PFSK-1 (cell line): Measurements from ENCODE around the gene SLC25A6.

Source experiments
- FOXP2 ChIP-seq: optimal IDR thresholded peaks from 2 replicates; pipeline ENCODE3; 2011; ENCODE audit warnings: borderline replicate concordance, control low read depth, inconsistent platforms; ENCODE audit not compliant: insufficient read depth; ENCODE audit errors: extremely low read length, extremely low read depth
- POLR2AphosphoS5 ChIP-seq: IDR thresholded peaks from 2 replicates; pipeline ENCODE4 v1.6.1; 2012; ENCODE audit warnings: low read depth, mild to moderate bottlenecking, control low read depth, low read length, moderate library complexity
- SIN3A ChIP-seq: IDR thresholded peaks from 2 replicates; pipeline ENCODE4 v1.6.1; 2012; ENCODE audit warnings: mild to moderate bottlenecking, low read length, moderate library complexity, borderline replicate concordance; ENCODE audit not compliant: insufficient read depth
- TAF1 ChIP-seq: IDR thresholded peaks from 2 replicates; pipeline ENCODE4 v1.6.1; 2012; ENCODE audit warnings: low read length, control low read depth, borderline replicate concordance; ENCODE audit not compliant: insufficient read depth
- TF ChIP-seq, protein P1 (sequence below), 2 experiments: IDR thresholded peaks; 2 replicates each; pipeline versions ENCODE4 v1.6.1 to v1.8.0; 2011 to 2012; ENCODE audit warnings: low read depth in 2 of 2, low read length in 2 of 2, control low read depth in 1 of 2, inconsistent platforms in 1 of 2, mild to moderate bottlenecking in 1 of 2, moderate library complexity in 1 of 2; ENCODE audit not compliant: insufficient read depth in 1 of 2

SLC25A6 gene

DNA sequence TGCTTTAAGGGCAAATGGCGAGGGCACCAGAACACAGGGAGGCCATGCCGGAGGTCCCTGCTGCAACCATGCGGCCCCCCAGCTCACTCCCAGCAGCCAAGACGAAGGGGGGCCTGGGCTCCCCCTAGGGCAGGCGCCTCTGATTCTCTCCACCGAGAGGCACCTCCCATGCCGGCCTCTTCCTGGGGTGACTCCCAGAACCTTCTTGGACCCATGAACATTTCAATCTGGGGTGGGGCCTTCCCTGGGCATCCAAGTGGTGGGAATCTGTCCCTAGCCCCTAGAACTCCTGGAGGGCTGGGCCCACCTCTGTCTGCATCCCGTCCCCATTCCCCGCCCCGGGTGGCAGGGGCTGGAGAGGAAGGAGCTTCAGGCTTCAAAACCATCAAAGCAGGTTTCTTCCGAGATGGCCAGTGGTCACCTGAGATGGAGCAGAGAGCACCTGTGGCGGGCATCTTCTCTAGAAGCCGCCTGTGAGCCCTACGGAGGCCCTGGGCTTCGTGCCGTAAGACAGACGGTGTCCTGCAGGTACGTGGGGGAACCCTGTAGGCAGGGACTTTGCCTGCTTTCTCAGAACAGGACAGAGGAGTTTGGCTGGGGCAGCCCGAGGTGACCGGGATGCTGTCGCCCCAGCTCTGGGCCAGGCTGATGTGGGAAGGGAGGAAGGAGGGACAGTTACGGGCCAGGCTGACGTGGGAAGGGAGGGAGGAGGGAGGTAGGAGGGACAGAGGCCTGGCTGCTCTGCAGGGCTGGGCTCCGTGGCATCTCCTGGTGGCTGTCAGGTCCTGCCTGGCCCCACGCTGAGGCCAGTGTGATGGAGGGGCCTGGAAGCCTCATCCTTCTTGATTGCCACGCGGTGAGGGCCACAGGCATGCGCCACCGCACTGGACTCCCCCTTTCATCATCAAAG lies 6.8 kb upstream of the SLC25A6 start:
- TF ChIP-seq SIN3A (no peak), POLR2AphosphoS5 (no peak), FOXP2 (no peak), TAF1 (no peak)
- TF ChIP-seq, protein P1, sequence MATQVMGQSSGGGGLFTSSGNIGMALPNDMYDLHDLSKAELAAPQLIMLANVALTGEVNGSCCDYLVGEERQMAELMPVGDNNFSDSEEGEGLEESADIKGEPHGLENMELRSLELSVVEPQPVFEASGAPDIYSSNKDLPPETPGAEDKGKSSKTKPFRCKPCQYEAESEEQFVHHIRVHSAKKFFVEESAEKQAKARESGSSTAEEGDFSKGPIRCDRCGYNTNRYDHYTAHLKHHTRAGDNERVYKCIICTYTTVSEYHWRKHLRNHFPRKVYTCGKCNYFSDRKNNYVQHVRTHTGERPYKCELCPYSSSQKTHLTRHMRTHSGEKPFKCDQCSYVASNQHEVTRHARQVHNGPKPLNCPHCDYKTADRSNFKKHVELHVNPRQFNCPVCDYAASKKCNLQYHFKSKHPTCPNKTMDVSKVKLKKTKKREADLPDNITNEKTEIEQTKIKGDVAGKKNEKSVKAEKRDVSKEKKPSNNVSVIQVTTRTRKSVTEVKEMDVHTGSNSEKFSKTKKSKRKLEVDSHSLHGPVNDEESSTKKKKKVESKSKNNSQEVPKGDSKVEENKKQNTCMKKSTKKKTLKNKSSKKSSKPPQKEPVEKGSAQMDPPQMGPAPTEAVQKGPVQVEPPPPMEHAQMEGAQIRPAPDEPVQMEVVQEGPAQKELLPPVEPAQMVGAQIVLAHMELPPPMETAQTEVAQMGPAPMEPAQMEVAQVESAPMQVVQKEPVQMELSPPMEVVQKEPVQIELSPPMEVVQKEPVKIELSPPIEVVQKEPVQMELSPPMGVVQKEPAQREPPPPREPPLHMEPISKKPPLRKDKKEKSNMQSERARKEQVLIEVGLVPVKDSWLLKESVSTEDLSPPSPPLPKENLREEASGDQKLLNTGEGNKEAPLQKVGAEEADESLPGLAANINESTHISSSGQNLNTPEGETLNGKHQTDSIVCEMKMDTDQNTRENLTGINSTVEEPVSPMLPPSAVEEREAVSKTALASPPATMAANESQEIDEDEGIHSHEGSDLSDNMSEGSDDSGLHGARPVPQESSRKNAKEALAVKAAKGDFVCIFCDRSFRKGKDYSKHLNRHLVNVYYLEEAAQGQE (IDR thresholded peaks at IDR 0.05; ENCODE audit: insufficient read depth in 1 of 2, low read depth in 2 of 2, low read length in 2 of 2) = no peak

DNA sequence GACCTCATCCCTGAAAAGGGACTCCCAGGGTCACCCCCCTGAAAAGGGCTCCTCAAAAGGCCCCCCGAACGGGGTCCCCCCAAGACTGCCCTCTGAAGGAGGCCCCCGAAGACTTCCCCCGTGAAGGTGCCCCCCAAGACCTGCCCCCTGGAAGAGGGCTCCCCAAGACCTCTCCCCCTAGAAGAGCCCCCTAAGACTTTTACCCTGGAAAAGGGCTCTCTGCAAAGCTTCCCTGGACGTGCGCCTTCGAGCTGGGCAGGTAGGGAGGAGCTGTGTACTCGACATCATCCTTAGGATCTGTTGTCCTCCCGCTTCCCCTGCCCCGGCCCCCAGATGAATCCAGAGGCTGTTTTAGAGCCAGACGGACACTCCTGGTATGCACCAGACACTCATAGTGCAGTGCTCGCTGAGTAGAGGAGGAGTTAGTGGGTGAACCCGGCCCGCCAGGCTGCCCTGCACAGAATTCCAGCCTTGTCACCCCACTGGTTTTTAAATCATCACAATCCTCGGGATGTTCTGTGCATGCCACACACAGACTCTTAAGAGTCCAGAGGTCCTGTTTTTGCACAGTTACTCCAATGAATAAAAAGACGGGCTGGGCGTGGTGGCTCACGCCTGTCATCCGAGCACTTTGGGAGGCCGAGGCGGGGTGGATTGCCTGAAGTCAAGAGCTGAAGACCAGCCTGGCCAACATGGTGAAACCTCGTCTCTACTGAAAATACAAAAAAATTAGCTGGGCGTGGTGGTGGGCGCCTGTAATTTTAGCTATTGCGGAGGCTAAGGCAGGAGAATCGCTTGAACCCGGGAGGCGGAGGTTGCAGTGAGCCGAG lies 5.7 kb upstream of the SLC25A6 start:
- TF ChIP-seq POLR2AphosphoS5 (no peak), SIN3A (no peak), FOXP2 (no peak), TAF1 (no peak)
- TF ChIP-seq, protein P1 (IDR thresholded peaks at IDR 0.05; ENCODE audit: insufficient read depth in 1 of 2, low read depth in 2 of 2, low read length in 2 of 2) = no peak

DNA sequence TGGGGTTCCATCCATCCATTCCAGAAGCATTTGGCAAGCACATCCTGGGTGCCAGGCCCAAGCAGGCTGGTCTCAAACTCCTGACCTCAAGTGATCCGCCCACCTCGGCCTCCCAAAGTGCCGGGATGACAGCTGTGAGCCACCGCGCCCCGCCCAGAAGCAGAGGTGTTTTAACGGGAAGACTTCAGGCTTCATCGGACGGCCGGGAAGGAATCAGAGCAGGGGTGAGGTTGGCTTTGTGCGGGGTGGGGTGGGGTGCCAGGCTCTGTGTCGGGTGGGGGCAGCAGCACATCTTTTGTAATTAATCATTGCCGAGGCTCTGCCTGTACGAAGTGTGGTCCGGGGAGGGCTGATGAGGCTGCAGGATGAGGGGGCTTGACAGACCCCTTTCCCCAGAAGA lies 5.1 kb upstream of the SLC25A6 start:
- no peak for TF ChIP-seq FOXP2
- TF ChIP-seq POLR2AphosphoS5 = no peak
- TF ChIP-seq, protein P1 (IDR thresholded peaks at IDR 0.05; ENCODE audit: insufficient read depth in 1 of 2, low read depth in 2 of 2, low read length in 2 of 2) = no peak
- no peak for TF ChIP-seq SIN3A
- TF ChIP-seq TAF1 = no peak

DNA sequence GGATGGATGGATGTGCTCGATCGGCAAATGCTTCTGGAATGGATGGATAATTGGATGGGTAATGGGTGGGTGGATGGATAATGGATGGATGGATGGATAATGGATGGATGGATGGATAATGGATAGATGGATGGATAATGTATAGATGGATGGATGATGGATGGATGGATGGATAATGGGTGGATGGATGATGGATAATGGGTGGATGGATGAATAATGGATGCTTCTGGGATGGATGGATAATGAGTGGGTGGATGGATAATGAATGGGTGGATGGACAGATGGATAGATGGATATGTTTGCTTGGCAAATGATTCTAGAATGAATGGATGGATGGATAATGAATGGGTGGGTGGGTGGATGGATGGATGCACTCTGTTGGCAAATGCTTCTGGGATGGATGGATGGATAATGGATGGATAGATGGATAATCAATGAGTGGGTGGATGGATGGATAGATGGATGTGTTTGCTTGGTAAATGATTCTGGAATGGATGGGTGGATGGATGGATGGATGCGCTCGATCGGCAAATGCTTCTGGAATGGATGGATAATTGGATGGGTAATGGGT lies 3.8 kb upstream of the SLC25A6 start:
- TF ChIP-seq POLR2AphosphoS5 (no peak), FOXP2 (no peak), SIN3A (no peak), TAF1 (no peak)
- TF ChIP-seq, protein P1 (IDR thresholded peaks at IDR 0.05; ENCODE audit: insufficient read depth in 1 of 2, low read depth in 2 of 2, low read length in 2 of 2) = no peak
